GM23338 (cell line): ENCODE results near the gene LIX1L. TPM values are rescaled to one million over a fixed set of nuclear protein-coding genes. Genes with fewer than 3 reads are reported as not detected.
A peak's percentile ranks its signal among the peaks of the same experiment; 100 is the strongest.

Source experiments
- ATAC-seq: fragments of 200-7000 bp; cut with Tn5 transposase; 3 replicates; pipeline ENCODE4 v1.9.1; 2020
- DNase-seq: peaks from one replicate; pipeline ENCODE4 v3.0.0-alpha.2; 2015; ENCODE audit warnings: low spot score
- H2AFZ ChIP-seq: fragments of 200-600 bp; sonication (generic); 2 replicates; pipeline ENCODE4 v1.8.0; 2016; ENCODE audit warnings: antibody characterized with exemption, mild to moderate bottlenecking, moderate library complexity
- H3F3A ChIP-seq: fragments of 200-600 bp; sonication (generic); replicated peaks from 2 replicates; pipeline ENCODE4 v1.8.0; 2017; ENCODE audit warnings: antibody characterized with exemption, mixed run types, low read depth
- H3K27ac ChIP-seq: fragments of 200-600 bp; sonication (generic); 2 replicates; pipeline ENCODE4 v1.6.1; 2016; ENCODE audit warnings: low read depth
- H3K27me3 ChIP-seq: fragments of 200-600 bp; sonication (generic); 2 replicates; pipeline ENCODE4 v1.8.0; 2016; ENCODE audit warnings: mild to moderate bottlenecking, mixed run types, moderate library complexity; ENCODE audit not compliant: insufficient read depth
- H3K36me3 ChIP-seq: fragments of 200-600 bp; sonication (generic); 2 replicates; pipeline ENCODE4 v1.8.0; 2016; ENCODE audit warnings: mild to moderate bottlenecking; ENCODE audit not compliant: insufficient read depth
- H3K4me1 ChIP-seq: fragments of 200-600 bp; sonication (generic); 2 replicates; pipeline ENCODE4 v1.8.0; 2016; ENCODE audit warnings: mild to moderate bottlenecking, moderate library complexity; ENCODE audit not compliant: insufficient read depth
- H3K4me2 ChIP-seq: fragments of 200-600 bp; sonication (generic); 2 replicates; pipeline ENCODE4 v1.7.1; 2017; ENCODE audit warnings: mixed run types
- H3K4me3 ChIP-seq: fragments of 200-600 bp; sonication (generic); 2 replicates; pipeline ENCODE4 v1.6.1; 2016; ENCODE audit warnings: mixed run types
- H3K79me2 ChIP-seq: fragments of 200-600 bp; sonication (generic); replicated peaks from 2 replicates; pipeline ENCODE4 v1.8.0; 2017; ENCODE audit warnings: mild to moderate bottlenecking; ENCODE audit not compliant: insufficient read depth
- H3K9me2 ChIP-seq: fragments of 200-600 bp; sonication (generic); 2 replicates; pipeline ENCODE4 v1.8.0; 2017; ENCODE audit not compliant: insufficient read depth
- H4K20me1 ChIP-seq: fragments of 200-600 bp; sonication (generic); replicated peaks from 2 replicates; pipeline ENCODE4 v1.8.0; 2017; ENCODE audit warnings: mild to moderate bottlenecking; ENCODE audit not compliant: insufficient read depth
- H3K27ac Mint-ChIP-seq: 2 replicates; pipeline ENCODE4 v1.8.0; 2020; ENCODE audit warnings: inconsistent platforms, mild to moderate bottlenecking, moderate library complexity, mixed read lengths
- H3K27me3 Mint-ChIP-seq: 3 replicates; pipeline ENCODE4 v1.8.0; 2022; ENCODE audit warnings: low read depth, mild to moderate bottlenecking, moderate library complexity, mixed read lengths, inconsistent platforms; ENCODE audit not compliant: insufficient read depth, poor library complexity
- H3K36me3 Mint-ChIP-seq: 3 replicates; pipeline ENCODE4 v1.8.0; 2021; ENCODE audit warnings: low read depth, mild to moderate bottlenecking, inconsistent platforms, moderate library complexity, mixed read lengths
- H3K4me1 Mint-ChIP-seq: 3 replicates; pipeline ENCODE4 v1.8.0; 2020; ENCODE audit warnings: mild to moderate bottlenecking, inconsistent platforms, mixed read lengths
- H3K4me3 Mint-ChIP-seq: 3 replicates; pipeline ENCODE4 v1.8.0; 2021; ENCODE audit warnings: moderate library complexity, mild to moderate bottlenecking, inconsistent platforms, mixed read lengths
- H3K9me3 Mint-ChIP-seq: 3 replicates; pipeline ENCODE4 v1.8.0; 2020; ENCODE audit warnings: moderate library complexity, mild to moderate bottlenecking, inconsistent platforms, mixed read lengths
- CREB1 ChIP-seq: fragments of 250-450 bp; sonication (Bioruptor Pico); IDR thresholded peaks from 2 replicates; pipeline ENCODE4 v1.5.0; 2020; ENCODE audit warnings: low read depth, mild to moderate bottlenecking, moderate library complexity
- CTCF ChIP-seq, 2 experiments: fragments of 200-600 bp in 1 of 2; sonication (generic) in 1 of 2; conservative IDR thresholded peaks; 2 replicates each; pipeline versions ENCODE4 v1.5.1 to v1.6.1; 2016 to 2017; ENCODE audit warnings: antibody characterized with exemption in 2 of 2, low read depth in 2 of 2, mild to moderate bottlenecking in 2 of 2, moderate library complexity in 1 of 2
- ETS1 ChIP-seq: IDR thresholded peaks from 2 replicates; pipeline ENCODE4 v1.6.1; 2016; ENCODE audit warnings: antibody characterized with exemption
- EZH2phosphoT487 ChIP-seq: fragments of 200-600 bp; sonication (generic); IDR thresholded peaks from one replicate; pipeline ENCODE4 v1.8.1; 2018; ENCODE audit warnings: antibody characterized with exemption; ENCODE audit not compliant: unreplicated experiment
- JUNB ChIP-seq: IDR thresholded peaks from one replicate; pipeline ENCODE4 v1.6.1; 2016; ENCODE audit warnings: antibody characterized with exemption; ENCODE audit not compliant: unreplicated experiment
- POLR2AphosphoS5 ChIP-seq: IDR thresholded peaks from 2 replicates; pipeline ENCODE4 v1.6.1; 2016; ENCODE audit warnings: antibody characterized with exemption, low read depth
- REST ChIP-seq: IDR thresholded peaks from one replicate; pipeline ENCODE4 v1.6.1; 2018; ENCODE audit warnings: antibody characterized with exemption; ENCODE audit not compliant: unreplicated experiment
- STAT1 ChIP-seq: IDR thresholded peaks from one replicate; pipeline ENCODE4 v1.6.1; 2016; ENCODE audit warnings: antibody characterized with exemption; ENCODE audit not compliant: unreplicated experiment
- ZNF114 ChIP-seq: fragments of 250-450 bp; sonication (Bioruptor Pico); IDR thresholded peaks from 2 replicates; pipeline ENCODE4 v1.5.0; 2020; ENCODE audit warnings: mild to moderate bottlenecking, moderate library complexity
- ZNF331 ChIP-seq: fragments of 250-450 bp; sonication (Bioruptor Pico); IDR thresholded peaks from 2 replicates; pipeline ENCODE4 v1.5.0; 2020; ENCODE audit warnings: low read depth, mild to moderate bottlenecking, moderate library complexity
- polyA plus RNA-seq: library from polyadenylated mRNA; unstranded; fragments of >200 nt; fragmentation: Nextera tagmentation; extraction: Ambion mirVana; gene quantifications from 2 replicates; pipeline ENCODE4 v1.2.1, GENCODE V29; 2016
- total RNA-seq: library from RNA; depleted of rRNA; stranded (reverse); fragments of >200 nt; shearing (Covaris generic); gene quantifications from 2 replicates; pipeline ENCODE4 v1.2.3, GENCODE V29; 2014

LIX1L gene
- total and polyA plus RNA-seq, 2 experiments from 2014 or later, result 0.76 to 2.6 TPM

- no peaks in the 10 kb centered on the region for H3K79me2 ChIP-seq
- peak; percentile 94 for ATAC-seq
- TF ChIP-seq REST (no peak), CTCF (conservative IDR thresholded peaks at IDR 0.05; ENCODE audit: low read depth in 2 of 2) (peak; percentile 51 to 54), CREB1 (peak; percentile 54; the same call in 1 of the 2 replicates), ETS1 (no peak), POLR2AphosphoS5 (peak; percentile 51; the same call in 1 of the 2 replicates)
- Mint-ChIP-seq H3K4me3 (no peak overlapping the region), H3K9me3 (no peaks in the 10 kb centered on the region), H3K4me1 (peaks cover 9% of the 10 kb centered on the region), H3K27me3 (peaks cover 2% of the 10 kb centered on the region), H3K27ac (no peak overlapping the region), H3K36me3 (no peaks in the 10 kb centered on the region)
- H3K27me3 ChIP-seq, result no peaks in the 10 kb centered on the region
- no peaks in the 10 kb centered on the region for H4K20me1 ChIP-seq
- peaks cover 17% of the 10 kb centered on the region for H3K4me1 ChIP-seq
- no peaks in the 10 kb centered on the region for H3F3A ChIP-seq
- no peaks in the 10 kb centered on the region for H3K36me3 ChIP-seq
- H2AFZ ChIP-seq, result no peak overlapping the region
- peak; percentile 98 for DNase-seq
- H3K27ac ChIP-seq, result peak overlapping the region; percentile 91
- H3K4me3 ChIP-seq, result peak overlapping the region; percentile 36
- H3K9me2 ChIP-seq, result no peaks in the 10 kb centered on the region
- peak overlapping the region; percentile 54 for H3K4me2 ChIP-seq
Measured at GRCh38 chr1:145978854-145979745, 21.3 kb upstream of the LIX1L start.

- Histone ChIP-seq H3K4me1 (peaks cover 17% of the 10 kb centered on the region), H2AFZ (no peak overlapping the region), H3K9me2 (no peaks in the 10 kb centered on the region), H3K36me3 (no peaks in the 10 kb centered on the region), H3K27ac (peak overlapping the region; percentile 91), H4K20me1 (no peaks in the 10 kb centered on the region), H3F3A (no peaks in the 10 kb centered on the region), H3K4me3 (peak overlapping the region; percentile 36), H3K79me2 (no peaks in the 10 kb centered on the region), H3K27me3 (no peaks in the 10 kb centered on the region), H3K4me2 (peak overlapping the region; percentile 54)
- no peak overlapping the region for H3K27ac Mint-ChIP-seq
- H3K4me3 Mint-ChIP-seq, result no peak overlapping the region
- peaks cover 2% of the 10 kb centered on the region for H3K27me3 Mint-ChIP-seq
- peaks cover 7% of the 10 kb centered on the region for H3K4me1 Mint-ChIP-seq
- DNase-seq (no peak), ATAC-seq (no peak)
- no peaks in the 10 kb centered on the region for H3K9me3 Mint-ChIP-seq
- no peaks in the 10 kb centered on the region for H3K36me3 Mint-ChIP-seq
- no peak for TF ChIP-seq ZNF114 (CRISPR knock-in tag)
- no peak for TF ChIP-seq JUNB
- TF ChIP-seq STAT1, result no peak
- no peak for TF ChIP-seq REST
- no peak for TF ChIP-seq ZNF331 (CRISPR knock-in tag)
- TF ChIP-seq CREB1, result no peak
- TF ChIP-seq EZH2phosphoT487, result no peak
- no peak for TF ChIP-seq ETS1
- TF ChIP-seq POLR2AphosphoS5, result no peak
Measured at GRCh38 chr1:145978471-145978853, 20.6 kb upstream of the LIX1L start.
